GM23338 (cell line): Measurements from ENCODE around the gene TNFRSF19. TPM values are rescaled to one million over a fixed set of nuclear protein-coding genes. Genes with fewer than 3 reads are reported as not detected.

Experiments
- ATAC-seq: fragments of 200-7000 bp; cut with Tn5 transposase; 3 replicates; pipeline ENCODE4 v1.9.1; 2020
- DNase-seq: peaks from one replicate; pipeline ENCODE4 v3.0.0-alpha.2; 2015; ENCODE audit warnings: low spot score
- H2AFZ ChIP-seq: fragments of 200-600 bp; sonication (generic); 2 replicates; pipeline ENCODE4 v1.8.0; 2016; ENCODE audit warnings: antibody characterized with exemption, mild to moderate bottlenecking, moderate library complexity
- H3F3A ChIP-seq: fragments of 200-600 bp; sonication (generic); replicated peaks from 2 replicates; pipeline ENCODE4 v1.8.0; 2017; ENCODE audit warnings: antibody characterized with exemption, mixed run types, low read depth
- H3K27ac ChIP-seq: fragments of 200-600 bp; sonication (generic); 2 replicates; pipeline ENCODE4 v1.6.1; 2016; ENCODE audit warnings: low read depth
- H3K27me3 ChIP-seq: fragments of 200-600 bp; sonication (generic); 2 replicates; pipeline ENCODE4 v1.8.0; 2016; ENCODE audit warnings: mild to moderate bottlenecking, mixed run types, moderate library complexity; ENCODE audit not compliant: insufficient read depth
- H3K36me3 ChIP-seq: fragments of 200-600 bp; sonication (generic); 2 replicates; pipeline ENCODE4 v1.8.0; 2016; ENCODE audit warnings: mild to moderate bottlenecking; ENCODE audit not compliant: insufficient read depth
- H3K4me1 ChIP-seq: fragments of 200-600 bp; sonication (generic); 2 replicates; pipeline ENCODE4 v1.8.0; 2016; ENCODE audit warnings: mild to moderate bottlenecking, moderate library complexity; ENCODE audit not compliant: insufficient read depth
- H3K4me2 ChIP-seq: fragments of 200-600 bp; sonication (generic); 2 replicates; pipeline ENCODE4 v1.7.1; 2017; ENCODE audit warnings: mixed run types
- H3K4me3 ChIP-seq: fragments of 200-600 bp; sonication (generic); 2 replicates; pipeline ENCODE4 v1.6.1; 2016; ENCODE audit warnings: mixed run types
- H3K79me2 ChIP-seq: fragments of 200-600 bp; sonication (generic); replicated peaks from 2 replicates; pipeline ENCODE4 v1.8.0; 2017; ENCODE audit warnings: mild to moderate bottlenecking; ENCODE audit not compliant: insufficient read depth
- H3K9me2 ChIP-seq: fragments of 200-600 bp; sonication (generic); 2 replicates; pipeline ENCODE4 v1.8.0; 2017; ENCODE audit not compliant: insufficient read depth
- H4K20me1 ChIP-seq: fragments of 200-600 bp; sonication (generic); replicated peaks from 2 replicates; pipeline ENCODE4 v1.8.0; 2017; ENCODE audit warnings: mild to moderate bottlenecking; ENCODE audit not compliant: insufficient read depth
- H3K27ac Mint-ChIP-seq: 2 replicates; pipeline ENCODE4 v1.8.0; 2020; ENCODE audit warnings: inconsistent platforms, mild to moderate bottlenecking, moderate library complexity, mixed read lengths
- H3K27me3 Mint-ChIP-seq: 3 replicates; pipeline ENCODE4 v1.8.0; 2022; ENCODE audit warnings: low read depth, mild to moderate bottlenecking, moderate library complexity, mixed read lengths, inconsistent platforms; ENCODE audit not compliant: insufficient read depth, poor library complexity
- H3K36me3 Mint-ChIP-seq: 3 replicates; pipeline ENCODE4 v1.8.0; 2021; ENCODE audit warnings: low read depth, mild to moderate bottlenecking, inconsistent platforms, moderate library complexity, mixed read lengths
- H3K4me1 Mint-ChIP-seq: 3 replicates; pipeline ENCODE4 v1.8.0; 2020; ENCODE audit warnings: mild to moderate bottlenecking, inconsistent platforms, mixed read lengths
- H3K4me3 Mint-ChIP-seq: 3 replicates; pipeline ENCODE4 v1.8.0; 2021; ENCODE audit warnings: moderate library complexity, mild to moderate bottlenecking, inconsistent platforms, mixed read lengths
- H3K9me3 Mint-ChIP-seq: 3 replicates; pipeline ENCODE4 v1.8.0; 2020; ENCODE audit warnings: moderate library complexity, mild to moderate bottlenecking, inconsistent platforms, mixed read lengths
- CREB1 ChIP-seq: fragments of 250-450 bp; sonication (Bioruptor Pico); IDR thresholded peaks from 2 replicates; pipeline ENCODE4 v1.5.0; 2020; ENCODE audit warnings: low read depth, mild to moderate bottlenecking, moderate library complexity
- CTCF ChIP-seq, 2 experiments: fragments of 200-600 bp in 1 of 2; sonication (generic) in 1 of 2; conservative IDR thresholded peaks; 2 replicates each; pipeline versions ENCODE4 v1.5.1 to v1.6.1; 2016 to 2017; ENCODE audit warnings: antibody characterized with exemption in 2 of 2, low read depth in 2 of 2, mild to moderate bottlenecking in 2 of 2, moderate library complexity in 1 of 2
- ETS1 ChIP-seq: IDR thresholded peaks from 2 replicates; pipeline ENCODE4 v1.6.1; 2016; ENCODE audit warnings: antibody characterized with exemption
- EZH2 ChIP-seq: fragments of 200-600 bp; sonication (generic); IDR thresholded peaks from one replicate; pipeline ENCODE4 v1.8.0; 2017; ENCODE audit warnings: antibody characterized with exemption, mild to moderate bottlenecking, low read depth; ENCODE audit not compliant: unreplicated experiment
- EZH2phosphoT487 ChIP-seq: fragments of 200-600 bp; sonication (generic); IDR thresholded peaks from one replicate; pipeline ENCODE4 v1.8.1; 2018; ENCODE audit warnings: antibody characterized with exemption; ENCODE audit not compliant: unreplicated experiment
- JUNB ChIP-seq: IDR thresholded peaks from one replicate; pipeline ENCODE4 v1.6.1; 2016; ENCODE audit warnings: antibody characterized with exemption; ENCODE audit not compliant: unreplicated experiment
- NANOG ChIP-seq: IDR thresholded peaks from 2 replicates; pipeline ENCODE4 v1.6.1; 2016; ENCODE audit warnings: antibody characterized with exemption, borderline replicate concordance
- POLR2AphosphoS5 ChIP-seq: IDR thresholded peaks from 2 replicates; pipeline ENCODE4 v1.6.1; 2016; ENCODE audit warnings: antibody characterized with exemption, low read depth
- REST ChIP-seq: IDR thresholded peaks from one replicate; pipeline ENCODE4 v1.6.1; 2018; ENCODE audit warnings: antibody characterized with exemption; ENCODE audit not compliant: unreplicated experiment
- STAT1 ChIP-seq: IDR thresholded peaks from one replicate; pipeline ENCODE4 v1.6.1; 2016; ENCODE audit warnings: antibody characterized with exemption; ENCODE audit not compliant: unreplicated experiment
- ZNF114 ChIP-seq: fragments of 250-450 bp; sonication (Bioruptor Pico); IDR thresholded peaks from 2 replicates; pipeline ENCODE4 v1.5.0; 2020; ENCODE audit warnings: mild to moderate bottlenecking, moderate library complexity
- ZNF331 ChIP-seq: fragments of 250-450 bp; sonication (Bioruptor Pico); IDR thresholded peaks from 2 replicates; pipeline ENCODE4 v1.5.0; 2020; ENCODE audit warnings: low read depth, mild to moderate bottlenecking, moderate library complexity
- ZNF462 ChIP-seq: fragments of 250-450 bp; sonication (Bioruptor Pico); IDR thresholded peaks from 2 replicates; pipeline ENCODE4 v1.5.0; 2020; ENCODE audit warnings: mild to moderate bottlenecking, moderate library complexity
- polyA plus RNA-seq: library from polyadenylated mRNA; unstranded; fragments of >200 nt; fragmentation: Nextera tagmentation; extraction: Ambion mirVana; gene quantifications from 2 replicates; pipeline ENCODE4 v1.2.1, GENCODE V29; 2016
- total RNA-seq: library from RNA; depleted of rRNA; stranded (reverse); fragments of >200 nt; shearing (Covaris generic); gene quantifications from 2 replicates; pipeline ENCODE4 v1.2.3, GENCODE V29; 2014

Gene TNFRSF19
- total and polyA plus RNA-seq, 2 experiments from 2014 or later, result 0.21 to 0.35 TPM

GRCh38 chr13:23619068-23619855 is 49.0 kb downstream of the TNFRSF19 start:
- Mint-ChIP-seq H3K27me3 (no peaks in the 10 kb centered on the region), H3K4me1 (no peaks in the 10 kb centered on the region; the same call in none of the 3 replicates), H3K36me3 (no peaks in the 10 kb centered on the region; the same call in 2 of the 3 replicates), H3K27ac (no peak overlapping the region), H3K9me3 (no peaks in the 10 kb centered on the region; the same call in 2 of the 3 replicates), H3K4me3 (no peak overlapping the region)
- H3F3A ChIP-seq, result no peaks in the 10 kb centered on the region
- no peak overlapping the region for H3K4me3 ChIP-seq
- no peaks in the 10 kb centered on the region for H3K27me3 ChIP-seq
- H3K4me2 ChIP-seq, result no peak overlapping the region
- TF ChIP-seq STAT1 (no peak), ZNF331 (no peak), ETS1 (no peak), CREB1 (no peak), CTCF (conservative IDR thresholded peaks at IDR 0.05; ENCODE audit: low read depth in 2 of 2) (no peak), POLR2AphosphoS5 (no peak), EZH2phosphoT487 (no peak), NANOG (no peak), JUNB (no peak), EZH2 (no peak), ZNF114 (CRISPR knock-in tag) (no peak), ZNF462 (CRISPR knock-in tag) (no peak), REST (no peak)
- H3K36me3 ChIP-seq, result no peaks in the 10 kb centered on the region
- no peaks in the 10 kb centered on the region for H3K9me2 ChIP-seq
- no peaks in the 10 kb centered on the region; the same call in 1 of the 2 replicates for H3K4me1 ChIP-seq
- DNase-seq (no peak), ATAC-seq (no peak)
- H4K20me1 ChIP-seq, result no peaks in the 10 kb centered on the region
- H2AFZ ChIP-seq, result peak overlapping the region; percentile 56; the same call in 1 of the 2 replicates
- H3K79me2 ChIP-seq, result no peaks in the 10 kb centered on the region
- H3K27ac ChIP-seq, result no peak overlapping the region
